ENCODE measurements around the gene ATN1. TPM values are rescaled to one million over a fixed set of nuclear protein-coding genes. Genes with fewer than 3 reads are reported as not detected.
A peak's percentile ranks its signal among the peaks of the same experiment; 100 is the strongest.

ATN1 gene
- total RNA-seq, 5 donors from 2014 or later (not counting 1 experiment from before 2014, with no cell fraction given), result 34.7 to 44.3 (median 41.7) TPM

DNA sequence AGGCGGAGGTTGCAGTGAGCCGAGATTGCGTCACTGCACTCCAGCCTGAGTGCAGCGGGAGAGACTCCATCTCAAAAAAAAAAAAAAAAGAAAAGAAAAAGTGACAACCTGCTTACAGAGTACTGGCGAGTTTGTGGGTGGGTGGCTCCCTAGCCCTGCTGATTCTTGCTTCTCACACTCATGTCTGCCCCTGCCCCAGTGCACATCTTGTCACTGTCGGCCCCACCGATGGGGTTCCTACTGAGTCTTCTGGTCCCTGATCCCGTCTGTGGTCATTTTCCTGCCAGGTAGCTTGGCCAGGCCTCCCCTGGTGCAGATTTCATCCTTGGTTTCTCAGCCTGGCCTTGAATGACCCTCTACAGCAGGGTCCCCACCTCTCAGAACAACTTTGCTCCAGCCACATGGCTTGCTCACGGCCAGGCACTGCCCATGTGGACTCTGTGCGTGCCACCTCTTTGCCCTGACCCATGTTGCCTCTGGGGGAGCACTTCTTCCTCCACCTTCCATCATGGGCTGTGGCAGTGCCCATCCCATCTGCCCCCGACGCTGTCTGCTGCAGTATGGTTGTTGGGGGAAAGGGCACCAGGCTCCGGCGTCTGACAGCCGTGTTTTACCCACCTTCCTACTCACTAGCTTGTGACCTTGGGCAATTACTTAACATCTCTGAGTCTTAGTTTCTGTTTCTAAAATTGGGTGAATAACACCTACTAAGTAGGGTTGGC lies 21.3 kb downstream of the ATN1 start:
- Histone ChIP-seq H3K4me3 (ENCODE audit: control insufficient read depth in 1 of 2, extremely low read depth in 1 of 2, low read length in 1 of 2) (peak overlapping the region in 1 of 2 donors; percentile 28), H3K36me3 (ENCODE audit: control insufficient read depth in 2 of 2, extremely low read depth in 1 of 2, insufficient read depth in 1 of 2, low read length in 1 of 2) (peaks cover 0 to 7% of the 10 kb centered on the region in 2 donors), H3K4me1 (ENCODE audit: control insufficient read depth in 1 of 2, extremely low read depth in 1 of 2, insufficient read depth in 2 of 2, low read length in 2 of 2) (peaks cover 39 to 86% of the 10 kb centered on the region in 2 experiments)

DNA sequence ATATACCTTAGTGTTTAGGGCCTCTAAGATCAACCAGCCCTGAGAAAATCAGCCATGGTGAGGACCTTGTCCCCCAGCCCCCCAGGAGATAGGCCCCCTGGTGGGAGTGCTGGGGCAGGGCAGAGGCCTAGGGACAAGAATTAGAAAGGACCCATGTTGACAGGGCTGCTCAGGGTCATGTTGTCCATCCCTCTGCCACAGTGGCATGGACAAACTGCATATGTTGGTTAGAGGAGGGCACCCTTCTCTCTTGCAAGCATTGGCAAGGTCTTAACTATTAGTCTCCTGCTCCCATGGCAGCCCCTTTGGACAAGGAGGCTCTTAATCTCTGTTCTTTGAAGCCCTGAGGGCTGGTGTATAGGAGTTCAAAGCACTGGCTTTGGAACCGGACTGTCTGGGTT lies 22.6 kb downstream of the ATN1 start:
- ChIA-PET CTCF (interaction anchor here (0.8 to 8.2 kb wide), 6 partner anchors 10 to 18 kb away, joined by 3 to 58 read pairs (median 8); no protein-coding TSS in a partner anchor), POLR2A (no interaction called here)
- no peaks in the 10 kb centered on the region for H3K27me3 ChIP-seq (replicated peaks in 1 of 2; ENCODE audit: control insufficient read depth in 2 of 2, extremely low read depth in 1 of 2, insufficient read depth in 2 of 2, low read length in 1 of 2)
- peak overlapping the region; percentile 97 for H3K27ac ChIP-seq (ENCODE audit: low read length)
- WGBS (ENCODE audit: insufficient coverage), result 13% methylated on average over 1 of the region's 1 CpG
- H3K4me3 ChIP-seq (ENCODE audit: control insufficient read depth in 1 of 2, extremely low read depth in 1 of 2, low read length in 1 of 2), result peak overlapping the region; percentile 29 to 90
- DNase-seq, result peak in 2 of 35 experiments; percentile 44 to 60
- Mint-ChIP-seq H3K4me3 (peak overlapping the region; percentile 88 to 98 (median 91)), H3K27me3 (no peaks in the 10 kb centered on the region), H3K4me1 (peaks cover 79 to 86% (median 85%) of the 10 kb centered on the region in 3 donors), H3K36me3 (peaks cover 9% of the 10 kb centered on the region), H3K9me3 (no peaks in the 10 kb centered on the region), H3K27ac (peak overlapping the region; percentile 97 to 100)
- peaks cover 46 to 86% of the 10 kb centered on the region in 2 experiments for H3K4me1 ChIP-seq (ENCODE audit: control insufficient read depth in 1 of 2, extremely low read depth in 1 of 2, insufficient read depth in 2 of 2, low read length in 2 of 2)
- H3K36me3 ChIP-seq (ENCODE audit: control insufficient read depth in 2 of 2, extremely low read depth in 1 of 2, insufficient read depth in 1 of 2, low read length in 1 of 2), result peaks cover 3 to 17% of the 10 kb centered on the region in 2 donors
- ATAC-seq (replicated peaks in 1 of 4), result no peak
- H3K9me3 ChIP-seq, result no peaks in the 10 kb centered on the region

More for the DNA sequence above, 21.3 kb downstream of the ATN1 start:
- Mint-ChIP-seq H3K4me3 (peak overlapping the region; percentile 51 to 88 (median 71)), H3K27me3 (no peaks in the 10 kb centered on the region), H3K9me3 (no peaks in the 10 kb centered on the region), H3K27ac (peak overlapping the region; percentile 97 to 100), H3K36me3 (peaks cover 2% of the 10 kb centered on the region), H3K4me1 (peaks cover 75 to 87% (median 82%) of the 10 kb centered on the region in 3 donors)
- no peak for ATAC-seq (replicated peaks in 1 of 4)
- Histone ChIP-seq H3K27me3 (replicated peaks in 1 of 2; ENCODE audit: control insufficient read depth in 2 of 2, extremely low read depth in 1 of 2, insufficient read depth in 2 of 2, low read length in 1 of 2) (no peaks in the 10 kb centered on the region), H3K27ac (ENCODE audit: low read length) (peak overlapping the region; percentile 97), H3K9me3 (no peaks in the 10 kb centered on the region)
- DNase-seq, result peak in 3 of 35 experiments; percentile 34 to 64 (median 48)
- WGBS (ENCODE audit: insufficient coverage), result 46% methylated on average over 4 of the region's 15 CpGs
- POLR2A ChIA-PET, result interaction anchor here in 1 of 2 donors (0.7 kb wide), 1 partner anchor 95 kb away, joined by 9 read pairs; no protein-coding TSS in a partner anchor
- CTCF ChIA-PET, result interaction anchor here (0.7 to 8.2 kb wide), 12 partner anchors 8 to 160 kb away, joined by 3 to 58 read pairs (median 5); partner anchors contain the start of gene C1RL (in 1 of the 2)

DNA sequence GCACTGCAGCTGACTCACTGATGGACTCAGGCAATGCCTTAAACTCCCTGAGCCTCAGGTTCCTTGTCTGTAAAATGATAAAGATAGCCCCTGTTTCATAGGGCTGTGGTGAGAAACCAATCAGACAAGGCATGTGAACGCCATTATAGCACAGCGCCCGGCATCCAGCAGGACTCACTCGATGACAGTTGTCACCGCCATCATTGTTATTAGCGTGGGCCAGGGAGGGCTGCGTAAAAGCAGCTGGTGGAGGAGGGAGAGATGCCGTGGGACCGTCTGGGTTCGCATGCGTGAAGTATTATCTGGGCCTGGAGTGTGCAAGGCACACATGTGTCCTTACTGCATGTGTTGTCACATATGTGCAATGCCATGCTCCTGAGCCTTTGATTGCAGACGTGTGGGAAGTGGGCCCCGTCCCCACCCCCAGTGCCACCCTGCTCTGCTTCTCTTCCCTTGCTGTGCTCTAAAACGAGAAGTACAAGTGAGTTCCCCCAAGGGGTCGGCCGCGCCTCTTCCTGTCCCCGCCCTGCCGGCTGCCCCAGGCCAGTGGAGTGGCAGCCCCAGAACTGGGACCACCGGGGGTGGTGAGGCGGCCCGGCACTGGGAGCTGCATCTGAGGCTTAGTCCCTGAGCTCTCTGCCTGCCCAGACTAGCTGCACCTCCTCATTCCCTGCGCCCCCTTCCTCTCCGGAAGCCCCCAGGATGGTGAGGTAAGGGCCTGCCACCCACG lies 23.2 kb downstream of the ATN1 start, which contains the start of gene PTPN6:
Gene PTPN6 (plus strand): TSS at position 546 of the 730 bp plus-strand sequence. CDS start 157 bp downstream, at position 703.
- Mint-ChIP-seq H3K36me3 (peaks cover 12% of the 10 kb centered on the region), H3K9me3 (no peaks in the 10 kb centered on the region), H3K27me3 (no peaks in the 10 kb centered on the region), H3K4me1 (peaks cover 79 to 86% (median 86%) of the 10 kb centered on the region in 3 donors), H3K4me3 (peak within 1 kb of the TSS; percentile 88 to 98 (median 91)), H3K27ac (peak within 1 kb of the TSS; percentile 97 to 100)
- Histone ChIP-seq H3K4me3 (ENCODE audit: control insufficient read depth in 1 of 2, extremely low read depth in 1 of 2, low read length in 1 of 2) (peak within 1 kb of the TSS; percentile 77 to 90), H3K27me3 (replicated peaks in 1 of 2; ENCODE audit: control insufficient read depth in 2 of 2, extremely low read depth in 1 of 2, insufficient read depth in 2 of 2, low read length in 1 of 2) (no peaks in the 10 kb centered on the region), H3K9me3 (no peaks in the 10 kb centered on the region), H3K36me3 (ENCODE audit: control insufficient read depth in 2 of 2, extremely low read depth in 1 of 2, insufficient read depth in 1 of 2, low read length in 1 of 2) (peaks cover 8 to 18% of the 10 kb centered on the region in 2 donors), H3K27ac (ENCODE audit: low read length) (peak within 1 kb of the TSS; percentile 97), H3K4me1 (ENCODE audit: control insufficient read depth in 1 of 2, extremely low read depth in 1 of 2, insufficient read depth in 2 of 2, low read length in 2 of 2) (peaks cover 45 to 86% of the 10 kb centered on the region in 2 experiments)
- ATAC-seq (replicated peaks in 1 of 4), result peak; percentile 31 to 56 (median 48)
- under 1% methylated on average over 21 of the region's 25 CpGs for WGBS (ENCODE audit: insufficient coverage)
- DNase-seq, result peak in 27 of 35 experiments; percentile 38 to 72 (median 49)
- POLR2A ChIA-PET, result no interaction called here
- CTCF ChIA-PET, result interaction anchor here (1.0 to 8.2 kb wide), 4 partner anchors 10 to 14 kb away, joined by 3 to 58 read pairs (median 9); no protein-coding TSS in a partner anchor

DNA sequence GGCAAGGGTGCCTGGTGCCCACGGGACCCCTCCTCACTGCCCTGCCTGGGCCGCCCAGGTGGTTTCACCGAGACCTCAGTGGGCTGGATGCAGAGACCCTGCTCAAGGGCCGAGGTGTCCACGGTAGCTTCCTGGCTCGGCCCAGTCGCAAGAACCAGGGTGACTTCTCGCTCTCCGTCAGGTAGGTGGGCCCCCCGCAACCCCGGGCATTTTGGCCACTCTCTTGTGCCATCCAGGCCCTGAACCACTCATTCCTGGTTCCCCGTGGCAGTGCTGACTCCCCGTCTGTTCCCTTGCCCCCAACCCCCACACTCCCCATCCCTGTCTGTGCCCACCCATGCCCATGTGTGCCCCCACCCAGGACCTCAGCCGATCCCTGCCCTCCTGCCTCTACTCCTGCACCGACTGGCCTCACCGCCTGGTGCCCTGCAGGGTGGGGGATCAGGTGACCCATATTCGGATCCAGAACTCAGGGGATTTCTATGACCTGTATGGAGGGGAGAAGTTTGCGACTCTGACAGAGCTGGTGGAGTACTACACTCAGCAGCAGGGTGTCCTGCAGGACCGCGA lies 23.9 kb downstream of the ATN1 start:
- ChIA-PET CTCF (interaction anchor here (1.0 to 8.2 kb wide), 7 partner anchors 8 to 17 kb away, joined by 3 to 58 read pairs (median 4); partner anchors contain the start of genes C12orf57 (in 1 of the 2) and RNU7-1 (in 1 of the 2)), POLR2A (interaction anchor here (1.3 to 1.4 kb wide), 2 partner anchors 8 kb away, joined by 4 to 8 read pairs; partner anchors contain the start of genes C12orf57 (in 2 of the 2) and RNU7-1 (in 2 of the 2))
- Mint-ChIP-seq H3K36me3 (peaks cover 18% of the 10 kb centered on the region), H3K27me3 (no peaks in the 10 kb centered on the region), H3K9me3 (no peaks in the 10 kb centered on the region), H3K4me1 (peaks cover 79 to 86% (median 86%) of the 10 kb centered on the region in 3 donors), H3K27ac (peak overlapping the region; percentile 97 to 100), H3K4me3 (peak overlapping the region; percentile 88 to 98 (median 91))
- 0% methylated on average over 12 of the region's 20 CpGs for WGBS (ENCODE audit: insufficient coverage)
- ATAC-seq (replicated peaks in 1 of 4), result peak; percentile 13 to 41 (median 18)
- peak overlapping the region; percentile 97 for H3K27ac ChIP-seq (ENCODE audit: low read length)
- peaks cover 9 to 24% of the 10 kb centered on the region in 2 donors for H3K36me3 ChIP-seq (ENCODE audit: control insufficient read depth in 2 of 2, extremely low read depth in 1 of 2, insufficient read depth in 1 of 2, low read length in 1 of 2)
- peak overlapping the region; percentile 77 to 90 for H3K4me3 ChIP-seq (ENCODE audit: control insufficient read depth in 1 of 2, extremely low read depth in 1 of 2, low read length in 1 of 2)
- peaks cover 45 to 86% of the 10 kb centered on the region in 2 experiments for H3K4me1 ChIP-seq (ENCODE audit: control insufficient read depth in 1 of 2, extremely low read depth in 1 of 2, insufficient read depth in 2 of 2, low read length in 2 of 2)
- H3K27me3 ChIP-seq (replicated peaks in 1 of 2; ENCODE audit: control insufficient read depth in 2 of 2, extremely low read depth in 1 of 2, insufficient read depth in 2 of 2, low read length in 1 of 2), result no peaks in the 10 kb centered on the region
- H3K9me3 ChIP-seq, result no peaks in the 10 kb centered on the region
- peak in 2 of 35 experiments; percentile 32 to 69 for DNase-seq

DNA sequence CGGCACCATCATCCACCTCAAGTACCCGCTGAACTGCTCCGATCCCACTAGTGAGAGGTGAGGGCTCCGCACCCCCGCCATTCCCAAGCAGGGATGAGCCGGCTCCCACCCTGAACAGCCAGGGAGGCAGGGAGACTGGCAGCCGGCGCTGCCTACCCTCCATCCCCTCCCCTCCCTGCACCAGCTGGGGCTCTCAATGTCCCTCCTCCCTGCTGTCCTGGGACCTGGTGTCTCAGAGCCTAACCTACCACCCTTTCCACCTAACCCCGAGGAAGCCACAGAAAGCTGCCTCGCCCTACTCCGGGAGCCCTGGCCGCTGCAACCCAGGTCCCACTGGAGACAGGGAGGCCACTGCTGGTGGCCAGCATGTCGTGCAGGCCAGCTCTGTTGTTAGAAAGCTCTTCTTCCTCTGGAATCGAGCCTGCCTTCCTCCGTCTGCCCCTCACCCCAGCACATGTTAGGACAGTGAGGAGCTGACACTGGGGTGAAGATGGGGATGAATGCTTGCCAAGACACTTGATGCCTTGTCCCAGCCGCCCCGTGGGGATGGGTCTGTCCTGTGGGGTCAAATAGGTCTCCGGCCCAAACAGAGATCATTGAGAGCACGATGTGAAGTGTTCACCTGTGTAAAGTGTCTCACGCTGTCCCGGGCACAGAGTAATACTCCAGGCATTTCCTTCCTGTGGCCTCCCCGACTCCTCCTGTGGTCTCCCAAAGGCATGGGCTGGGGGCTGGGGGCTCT lies 24.5 kb downstream of the ATN1 start:
- Histone ChIP-seq H3K4me1 (ENCODE audit: control insufficient read depth in 1 of 2, extremely low read depth in 1 of 2, insufficient read depth in 2 of 2, low read length in 2 of 2) (peaks cover 46 to 86% of the 10 kb centered on the region in 2 experiments), H3K36me3 (ENCODE audit: control insufficient read depth in 2 of 2, extremely low read depth in 1 of 2, insufficient read depth in 1 of 2, low read length in 1 of 2) (peaks cover 9 to 31% of the 10 kb centered on the region in 2 donors), H3K27ac (ENCODE audit: low read length) (peak overlapping the region; percentile 97), H3K9me3 (no peaks in the 10 kb centered on the region), H3K27me3 (replicated peaks in 1 of 2; ENCODE audit: control insufficient read depth in 2 of 2, extremely low read depth in 1 of 2, insufficient read depth in 2 of 2, low read length in 1 of 2) (no peaks in the 10 kb centered on the region), H3K4me3 (ENCODE audit: control insufficient read depth in 1 of 2, extremely low read depth in 1 of 2, low read length in 1 of 2) (peak overlapping the region; percentile 77 to 90)
- DNase-seq (no peak), ATAC-seq (replicated peaks in 1 of 4) (peak in 2 of 4 experiments; percentile 6)
- ChIA-PET POLR2A (interaction anchor here (1.3 to 1.4 kb wide), 2 partner anchors 8 to 9 kb away, joined by 4 to 8 read pairs; partner anchors contain the start of genes C12orf57 (in 2 of the 2) and RNU7-1 (in 2 of the 2)), CTCF (interaction anchor here in 1 of 2 donors (1.0 to 2.0 kb wide), 6 partner anchors 9 to 17 kb away, joined by 3 to 9 read pairs (median 5); partner anchors contain the start of genes C12orf57 and RNU7-1)
- H3K27ac Mint-ChIP-seq, result peak overlapping the region; percentile 97 to 100
- H3K36me3 Mint-ChIP-seq, result peaks cover 25% of the 10 kb centered on the region
- H3K4me3 Mint-ChIP-seq, result peak overlapping the region; percentile 88 to 98 (median 91)
- H3K9me3 Mint-ChIP-seq, result no peaks in the 10 kb centered on the region
- 0% methylated on average over 16 of the region's 22 CpGs for WGBS (ENCODE audit: insufficient coverage)
- H3K4me1 Mint-ChIP-seq, result peaks cover 79 to 86% (median 86%) of the 10 kb centered on the region in 3 donors
- H3K27me3 Mint-ChIP-seq, result no peaks in the 10 kb centered on the region
